H1 (cell line): ENCODE data around the gene BOLA3. TPM values are rescaled to one million over a fixed set of nuclear protein-coding genes. Genes with fewer than 3 reads are reported as not detected.

Experiments
- CTCF ChIA-PET: fragments of 300-600 bp; sonication (Branson Sonifier 250); formaldehyde crosslinking; loops from one replicate; lab custom pipeline; 2021; ENCODE audit not compliant: partially characterized antibody; lab: Charles Lee
- POLR2A ChIA-PET: fragments of 300-600 bp; sonication (Branson Sonifier 250); formaldehyde crosslinking; loops from one replicate; lab custom pipeline; 2021; ENCODE audit warnings: inconsistent platforms; ENCODE audit not compliant: partially characterized antibody; lab: Charles Lee
- DNase-seq, 2 experiments: peaks; one replicate each; pipeline versions ENCODE4 v3.0.0 to v3.0.0-alpha.2; 2010 to 2022; ENCODE audit warnings: low spot score in 2 of 2, low read depth in 1 of 2, mixed read lengths in 1 of 2
- FAIRE-seq: peaks from 2 replicates; lab custom pipeline; 2011; peaks lifted over from hg19 to GRCh38; lab: Jason Lieb, UNC
- H2AFZ ChIP-seq: 2 replicates; pipeline ENCODE4 v1.8.1; 2012; ENCODE audit warnings: low read length, inconsistent platforms
- H2AK5ac ChIP-seq: 2 replicates; pipeline ENCODE4 v1.6.1; 2013; ENCODE audit warnings: low read depth, low read length
- H2BK120ac ChIP-seq: replicated peaks from 2 replicates; pipeline ENCODE3; 2013; ENCODE audit warnings: low read depth, low read length, inconsistent platforms
- H2BK12ac ChIP-seq: 2 replicates; pipeline ENCODE4 v1.6.1; 2013; ENCODE audit warnings: low read depth, low read length
- H2BK15ac ChIP-seq: 2 replicates; pipeline ENCODE4 v1.6.1; 2013; ENCODE audit warnings: low read length
- H2BK20ac ChIP-seq: 2 replicates; pipeline ENCODE4 v1.6.1; 2013; ENCODE audit warnings: low read length
- H2BK5ac ChIP-seq: 2 replicates; pipeline ENCODE4 v1.6.1; 2013; ENCODE audit warnings: low read depth, low read length
- H3K14ac ChIP-seq: 2 replicates; pipeline ENCODE4 v1.6.1; 2013; ENCODE audit warnings: inconsistent platforms; ENCODE audit not compliant: insufficient read length
- H3K18ac ChIP-seq: 2 replicates; pipeline ENCODE4 v1.6.1; 2013; ENCODE audit warnings: low read length; ENCODE audit errors: extremely low read depth
- H3K23ac ChIP-seq: 2 replicates; pipeline ENCODE4 v1.6.1; 2013; ENCODE audit warnings: inconsistent platforms; ENCODE audit not compliant: insufficient read length
- H3K23me2 ChIP-seq: 2 replicates; pipeline ENCODE4 v1.6.1; 2013; ENCODE audit warnings: low read depth, low read length
- H3K27ac ChIP-seq: 2 replicates; pipeline ENCODE4 v1.6.1; 2011; ENCODE audit warnings: low read depth, low read length, inconsistent platforms
- H3K27me3 ChIP-seq, 4 experiments: replicated peaks in 1 of 4; 1 replicate in 1 of 4; 2 replicates in 3 of 4; pipeline versions ENCODE4 v1.6.1 to v1.8.1; 2011 to 2013; ENCODE audit warnings: low read length in 3 of 4, mild to moderate bottlenecking in 3 of 4, inconsistent platforms in 2 of 4, mixed read lengths in 2 of 4, moderate library complexity in 1 of 4; ENCODE audit not compliant: control insufficient read depth in 3 of 4, insufficient read depth in 3 of 4; ENCODE audit errors: extremely low read depth in 1 of 4
- H3K36me3 ChIP-seq, 4 experiments: 2 replicates each; pipeline versions ENCODE4 v1.6.1 to v1.8.1; 2011 to 2013; ENCODE audit warnings: mild to moderate bottlenecking in 4 of 4, low read length in 3 of 4, moderate library complexity in 2 of 4, control low read depth in 1 of 4, inconsistent platforms in 1 of 4; ENCODE audit not compliant: insufficient read depth in 4 of 4, control insufficient read depth in 2 of 4
- H3K4ac ChIP-seq: replicated peaks from 2 replicates; pipeline ENCODE3; 2013; ENCODE audit warnings: low read length, low read depth, mixed read lengths, inconsistent platforms; ENCODE audit not compliant: insufficient read length
- H3K4me1 ChIP-seq, 4 experiments: replicated peaks in 1 of 4; 1 replicate in 1 of 4; 2 replicates in 3 of 4; pipeline versions ENCODE4 v1.6.1 to v1.8.1; 2011 to 2013; ENCODE audit warnings: low read length in 3 of 4, inconsistent platforms in 2 of 4, mixed read lengths in 1 of 4; ENCODE audit not compliant: insufficient read depth in 4 of 4, control insufficient read depth in 3 of 4
- H3K4me2 ChIP-seq, 2 experiments: 2 replicates each; pipeline versions ENCODE4 v1.6.1 to v1.8.1; 2011 to 2013; ENCODE audit warnings: low read depth in 2 of 2, low read length in 2 of 2, control low read depth in 1 of 2, inconsistent platforms in 1 of 2, mild to moderate bottlenecking in 1 of 2; ENCODE audit not compliant: insufficient read depth in 1 of 2
- H3K4me3 ChIP-seq, 4 experiments: fragments of 200-600, 300-600 bp in 1 of 4; sonication (generic), shearing (Covaris generic), sonication (Bioruptor Twin) in 1 of 4; 2 replicates each; pipeline versions ENCODE4 v1.5.1 to v1.8.1; 2011 to 2016; ENCODE audit warnings: low read length in 4 of 4, low read depth in 3 of 4, control low read depth in 2 of 4, inconsistent platforms in 2 of 4, mild to moderate bottlenecking in 2 of 4, mixed read lengths in 1 of 4, moderate library complexity in 1 of 4; ENCODE audit not compliant: insufficient read depth in 2 of 4; ENCODE audit errors: extremely low read depth in 1 of 4
- H3K56ac ChIP-seq: replicated peaks from 2 replicates; pipeline ENCODE3; 2013; ENCODE audit warnings: low read depth, mild to moderate bottlenecking, mixed read lengths, low read length, inconsistent platforms; ENCODE audit not compliant: insufficient read length
- H3K79me1 ChIP-seq: 2 replicates; pipeline ENCODE4 v1.6.1; 2013; ENCODE audit warnings: low read depth, low read length, control low read depth
- H3K79me2 ChIP-seq, 2 experiments: 2 replicates each; pipeline versions ENCODE4 v1.6.1 to v1.8.1; 2012 to 2013; ENCODE audit warnings: low read length in 2 of 2, mild to moderate bottlenecking in 2 of 2, inconsistent platforms in 1 of 2; ENCODE audit not compliant: insufficient read depth in 2 of 2, control insufficient read depth in 1 of 2
- H3K9ac ChIP-seq, 4 experiments: replicated peaks in 1 of 4; 1 replicate in 1 of 4; 2 replicates in 3 of 4; pipeline versions ENCODE4 v1.6.1 to v1.8.1; 2011 to 2013; ENCODE audit warnings: low read depth in 3 of 4, low read length in 3 of 4, control low read depth in 2 of 4, mild to moderate bottlenecking in 2 of 4, moderate library complexity in 2 of 4, inconsistent platforms in 1 of 4; ENCODE audit errors: extremely low read depth in 1 of 4
- H3K9me3 ChIP-seq, 2 experiments: 2 replicates each; pipeline versions ENCODE4 v1.6.1 to v1.8.1; 2012 to 2013; ENCODE audit warnings: mild to moderate bottlenecking in 2 of 2, moderate library complexity in 2 of 2, control low read depth in 1 of 2, inconsistent platforms in 1 of 2, low read depth in 1 of 2, low read length in 1 of 2, mixed read lengths in 1 of 2; ENCODE audit not compliant: insufficient read depth in 2 of 2
- H4K20me1 ChIP-seq, 2 experiments: replicated peaks in 1 of 2; 2 replicates each; pipeline versions ENCODE3 to v1.8.1; 2011 to 2013; ENCODE audit warnings: inconsistent platforms in 2 of 2, low read length in 2 of 2, mild to moderate bottlenecking in 1 of 2; ENCODE audit not compliant: insufficient read depth in 2 of 2, control insufficient read depth in 1 of 2
- H4K5ac ChIP-seq: 2 replicates; pipeline ENCODE4 v1.6.1; 2013; ENCODE audit warnings: low read length, low read depth, mixed read lengths, inconsistent platforms; ENCODE audit not compliant: insufficient read length
- H4K8ac ChIP-seq: 2 replicates; pipeline ENCODE4 v1.8.0; 2013; ENCODE audit warnings: mild to moderate bottlenecking, moderate library complexity, low read length, inconsistent platforms; ENCODE audit not compliant: insufficient read depth; ENCODE audit errors: extremely low read depth
- H4K91ac ChIP-seq: replicated peaks from 2 replicates; pipeline ENCODE3; 2013; ENCODE audit warnings: low read length, mixed read lengths, inconsistent platforms; ENCODE audit not compliant: insufficient read length
- CTBP2 ChIP-seq: IDR thresholded peaks from 2 replicates; pipeline ENCODE4 v1.7.0; 2011; ENCODE audit warnings: borderline replicate concordance, mild to moderate bottlenecking, moderate library complexity, mixed read lengths, low read length; ENCODE audit not compliant: insufficient read depth, insufficient read length
- JUND ChIP-seq: IDR thresholded peaks from 2 replicates; pipeline ENCODE4 v1.6.1; 2011; ENCODE audit warnings: mild to moderate bottlenecking, improper control_type of control experiment, low read length
- NRF1 ChIP-seq: IDR thresholded peaks from 2 replicates; pipeline ENCODE4 v1.6.1; 2011; ENCODE audit warnings: mild to moderate bottlenecking, low read depth, low read length, improper control_type of control experiment
- RXRA ChIP-seq: IDR thresholded peaks from 2 replicates; pipeline ENCODE4 v1.6.1; 2011; ENCODE audit warnings: low read depth, mild to moderate bottlenecking, low read length, moderate library complexity; ENCODE audit not compliant: insufficient read depth
- WGBS, 2 experiments: shearing (Covaris generic) in 1 of 2; methylation state at CpG; one replicate each; pipeline versions ENCODE4 v1.1.6 to v1.1.7; 2013 to 2015; ENCODE audit warnings: low lambda C conversion rate in 2 of 2, mixed read lengths in 2 of 2, inconsistent platforms in 1 of 2, low coverage in 1 of 2, missing lambda C conversion rate in 1 of 2; ENCODE audit not compliant: insufficient replicate concordance in 2 of 2, insufficient coverage in 1 of 2, insufficient read length in 1 of 2; ENCODE audit errors: extremely low coverage in 1 of 2, missing lambda C conversion rate in 1 of 2; 5-methylcytosine and 5-hydroxymethylcytosine counted together
- polyA plus RNA-seq, 7 experiments: library from polyadenylated mRNA; depleted of rRNA in 3 of 7; stranded (reverse) in 5 of 7; unstranded in 2 of 7; fragments of >200 nt in 5 of 7; fragments of 200-250 nt in 2 of 7; gene quantifications; 1 replicate in 5 of 7; 2 replicates in 1 of 7; 4 replicates in 1 of 7; pipeline versions ENCODE4 v1.2.1 to v1.2.3, GENCODE V29; 2011 to 2013; ENCODE audit warnings: missing spikeins in 2 of 7, mixed read lengths in 2 of 7
- total RNA-seq: library from RNA; stranded (reverse); fragmentation: NEBNext Ultra II Directional; extraction: Animal tissue kit (Norgen Biotek cat#: 25700); gene quantifications from 2 replicates; pipeline ENCODE4 v1.2.1, GENCODE V29; 2021

BOLA3 gene
- total and polyA plus RNA-seq, 2 of the 8 experiments (the other 6 are each of a cell fraction or from before 2014, with no cell fraction given) = 46.1 to 67.3 TPM

DNA sequence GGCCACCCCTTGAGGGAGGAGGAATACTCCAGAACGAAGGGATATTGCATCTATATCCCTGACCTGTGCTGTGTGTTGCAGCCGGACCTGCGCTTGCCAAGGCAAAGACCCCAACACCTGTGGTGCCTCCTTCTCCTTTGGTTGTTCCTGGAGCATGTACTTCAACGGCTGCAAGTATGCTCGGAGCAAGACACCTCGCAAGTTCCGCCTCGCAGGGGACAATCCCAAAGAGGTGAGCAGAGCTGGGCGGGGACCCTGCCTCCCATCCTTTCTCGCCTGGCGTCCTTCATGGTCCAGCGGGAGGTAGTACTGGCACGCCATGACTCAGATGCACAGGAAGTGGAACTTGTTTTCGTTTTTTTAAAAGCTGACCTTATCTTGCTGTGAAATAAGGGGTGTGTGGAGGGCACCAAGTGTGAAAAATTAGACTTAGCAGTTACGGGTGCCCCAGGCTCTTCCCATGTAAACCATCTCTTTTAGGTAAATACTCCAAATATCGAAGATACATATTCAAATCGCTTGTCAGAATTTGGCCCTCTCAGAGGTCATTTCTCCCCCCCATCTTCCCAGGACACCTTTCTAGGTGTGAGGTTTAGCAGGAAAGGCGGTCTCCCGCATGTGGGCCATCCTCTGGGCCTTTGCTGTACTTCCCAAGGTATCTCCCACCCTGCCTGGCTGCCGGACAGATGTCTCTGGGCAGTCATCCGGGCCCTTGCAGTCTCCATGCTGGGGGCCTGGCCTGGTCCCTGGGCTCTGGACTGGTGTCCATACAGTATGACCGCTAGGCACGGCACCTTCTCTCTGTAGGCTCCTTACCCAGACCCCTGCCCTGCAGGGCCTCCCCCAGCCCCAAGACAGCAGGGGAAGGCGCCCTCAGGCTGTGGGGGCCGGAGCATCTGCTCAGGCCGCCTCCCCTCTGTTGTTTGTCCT lies 57.6 kb downstream of the BOLA3 start:
- Histone ChIP-seq H3K79me2 (no peaks in the 10 kb centered on the region), H3K9ac (no peak overlapping the region), H3K27ac (no peak overlapping the region), H3K4me3 (no peak overlapping the region), H2AK5ac (no peak overlapping the region), H4K20me1 (peaks cover 2 to 3% of the 10 kb centered on the region in 2 experiments), H3K79me1 (no peaks in the 10 kb centered on the region; the same call in none of the 2 replicates), H2BK15ac (no peak overlapping the region), H3K23ac (no peak overlapping the region), H3K4me2 (no peak overlapping the region), H2AFZ (no peak overlapping the region), H3K4ac (no peak overlapping the region), H3K14ac (no peak overlapping the region), H3K23me2 (no peaks in the 10 kb centered on the region), H3K27me3 (no peaks in the 10 kb centered on the region), H4K91ac (no peak overlapping the region), H4K5ac (no peak overlapping the region), H2BK12ac (no peak overlapping the region), H3K9me3 (no peaks in the 10 kb centered on the region), H4K8ac (no peak overlapping the region), H2BK20ac (no peak overlapping the region), H3K18ac (no peak overlapping the region), H3K4me1 (no peaks in the 10 kb centered on the region), H2BK120ac (no peak overlapping the region), H3K36me3 (peaks cover 9 to 40% (median 26%) of the 10 kb centered on the region in 4 experiments; a peak in 6 of 8 replicates), H2BK5ac (no peak overlapping the region; the same call in 1 of the 2 replicates), H3K56ac (no peak overlapping the region)
- POLR2A ChIA-PET = no interaction called here
- DNase-seq (peak in 1 of 2 experiments; percentile 41), FAIRE-seq (no peak)
- 90% methylated on average over 26 of the region's 26 CpGs; no CpG with 5 or more reads in 1 of the 2 experiments for WGBS, 2 experiments
- CTCF ChIA-PET = interaction anchor here (1.1 to 1.5 kb wide), 3 partner anchors 10 to 89 kb away, joined by 3 read pairs; no protein-coding TSS in a partner anchor
- TF ChIP-seq RXRA (no peak), JUND (no peak), NRF1 (no peak), CTBP2 (no peak)
